IMR-90 (cell line): ENCODE measurements around the gene TGDS. TPM values are rescaled to one million over a fixed set of nuclear protein-coding genes. Genes with fewer than 3 reads are reported as not detected.

Source experiments
- ATAC-seq: fragments of 200-7000 bp; cut with Tn5 transposase; 2 replicates; pipeline ENCODE4 v1.9.1; 2020; ENCODE audit warnings: low read depth, mild to moderate bottlenecking, moderate library complexity
- BruUV-seq: library from RNA; stranded (reverse); fragments of 400-500 nt; replicated peaks from 2 replicates; lab custom pipeline; 2021; lab: Mats Ljungman, UMichigan
- CTCF ChIA-PET: fragments of 300-600 bp; formaldehyde crosslinking; extraction: SDS; loops from one replicate; lab custom pipeline; 2021; ENCODE audit warnings: antibody characterized with exemption; lab: Yijun Ruan, JAX
- POLR2A ChIA-PET: fragments of 300-600 bp; sonication (Branson Sonifier 250); formaldehyde crosslinking; loops from one replicate; lab custom pipeline; 2022; ENCODE audit warnings: antibody characterized with exemption; ENCODE audit not compliant: unreplicated experiment; lab: Charles Lee
- DNase-seq: peaks from one replicate; pipeline ENCODE4 v3.0.0; 2013
- H2AFZ ChIP-seq: replicated peaks from 2 replicates; pipeline ENCODE3; 2013; ENCODE audit warnings: low read length, mild to moderate bottlenecking; ENCODE audit not compliant: poor library complexity
- H2AK5ac ChIP-seq: 2 replicates; pipeline ENCODE4 v1.6.1; 2013; ENCODE audit warnings: low read depth, low read length, inconsistent platforms
- H2AK9ac ChIP-seq: replicated peaks from 2 replicates; pipeline ENCODE3; 2013; ENCODE audit warnings: mild to moderate bottlenecking, low read depth, low read length, moderate library complexity; ENCODE audit not compliant: poor library complexity
- H2BK120ac ChIP-seq: 2 replicates; pipeline ENCODE4 v1.6.1; 2013; ENCODE audit warnings: low read depth, low read length, inconsistent platforms
- H2BK15ac ChIP-seq: 3 replicates; pipeline ENCODE4 v1.6.1; 2013; ENCODE audit warnings: low read depth, low read length, inconsistent platforms
- H2BK20ac ChIP-seq: 2 replicates; pipeline ENCODE4 v1.6.1; 2013; ENCODE audit warnings: low read depth, mild to moderate bottlenecking, inconsistent platforms, low read length, moderate library complexity
- H2BK5ac ChIP-seq: 2 replicates; pipeline ENCODE4 v1.6.1; 2013; ENCODE audit warnings: mild to moderate bottlenecking, low read depth, low read length, inconsistent platforms; ENCODE audit not compliant: poor library complexity, severe bottlenecking
- H3K14ac ChIP-seq: replicated peaks from 2 replicates; pipeline ENCODE4 v1.6.1; 2013; ENCODE audit warnings: low read depth, low read length, inconsistent platforms
- H3K18ac ChIP-seq: 2 replicates; pipeline ENCODE4 v1.6.1; 2013; ENCODE audit warnings: low read depth, low read length, control low read depth
- H3K23ac ChIP-seq: 2 replicates; pipeline ENCODE4 v1.6.1; 2013; ENCODE audit warnings: low read depth, low read length, inconsistent platforms
- H3K27ac ChIP-seq: 2 replicates; pipeline ENCODE4 v1.5.1; 2013; ENCODE audit warnings: mild to moderate bottlenecking, control low read depth, low read length; ENCODE audit not compliant: insufficient read depth
- H3K27me3 ChIP-seq: 2 replicates; pipeline ENCODE4 v1.6.1; 2013; ENCODE audit warnings: low read length; ENCODE audit not compliant: control insufficient read depth, insufficient read depth
- H3K36me3 ChIP-seq: 2 replicates; pipeline ENCODE4 v1.6.1; 2013; ENCODE audit warnings: low read length, mixed read lengths; ENCODE audit not compliant: control insufficient read depth, insufficient read depth
- H3K4ac ChIP-seq: 2 replicates; pipeline ENCODE4 v1.6.1; 2013; ENCODE audit warnings: low read depth, low read length, inconsistent platforms
- H3K4me1 ChIP-seq: 2 replicates; pipeline ENCODE4 v1.6.1; 2013; ENCODE audit warnings: low read length, mixed read lengths; ENCODE audit not compliant: control insufficient read depth, insufficient read depth
- H3K4me2 ChIP-seq: 2 replicates; pipeline ENCODE4 v1.6.1; 2013; ENCODE audit warnings: low read depth, mild to moderate bottlenecking, control low read depth, low read length, moderate library complexity
- H3K4me3 ChIP-seq: 2 replicates; pipeline ENCODE4 v1.5.1; 2013; ENCODE audit warnings: low read depth, mild to moderate bottlenecking, control low read depth, low read length, moderate library complexity; ENCODE audit not compliant: insufficient read depth
- H3K56ac ChIP-seq: 2 replicates; pipeline ENCODE4 v1.6.1; 2013; ENCODE audit warnings: low read length, inconsistent platforms; ENCODE audit not compliant: insufficient read depth; ENCODE audit errors: extremely low read depth
- H3K79me1 ChIP-seq, 2 experiments: 2 replicates each; pipeline ENCODE4 v1.6.1; 2013; ENCODE audit warnings: low read length in 2 of 2, inconsistent platforms in 1 of 2, low read depth in 1 of 2
- H3K9ac ChIP-seq: 2 replicates; pipeline ENCODE4 v1.6.1; 2013; ENCODE audit warnings: low read depth, low read length, control low read depth
- H3K9me1 ChIP-seq: 2 replicates; pipeline ENCODE4 v1.6.1; 2013; ENCODE audit warnings: low read length, inconsistent platforms; ENCODE audit not compliant: insufficient read depth
- H3K9me3 ChIP-seq: 2 replicates; pipeline ENCODE4 v1.6.1; 2013; ENCODE audit warnings: low read length; ENCODE audit not compliant: control insufficient read depth, insufficient read depth
- H4K20me1 ChIP-seq: 2 replicates; pipeline ENCODE4 v1.6.1; 2013; ENCODE audit warnings: low read length, inconsistent platforms; ENCODE audit not compliant: insufficient read depth
- H4K5ac ChIP-seq: 2 replicates; pipeline ENCODE4 v1.6.1; 2013; ENCODE audit warnings: mild to moderate bottlenecking, low read depth, low read length, control low read depth
- H4K8ac ChIP-seq, 2 experiments: 2 replicates each; pipeline ENCODE4 v1.6.1; 2013; ENCODE audit warnings: low read depth in 2 of 2, low read length in 2 of 2, control low read depth in 1 of 2, inconsistent platforms in 1 of 2
- H4K91ac ChIP-seq: 2 replicates; pipeline ENCODE4 v1.6.1; 2013; ENCODE audit warnings: low read depth, low read length, inconsistent platforms; ENCODE audit not compliant: insufficient read depth
- CEBPB ChIP-seq: IDR thresholded peaks from 2 replicates; pipeline ENCODE4 v1.6.1; 2012; ENCODE audit warnings: low read depth, low read length, improper control_type of control experiment
- CHD1 ChIP-seq: IDR thresholded peaks from 2 replicates; pipeline ENCODE4 v1.6.1; 2012; ENCODE audit warnings: low read depth, low read length, improper control_type of control experiment
- CTCF ChIP-seq: conservative IDR thresholded peaks from 2 replicates; pipeline ENCODE4 v1.5.1; 2012; ENCODE audit warnings: mild to moderate bottlenecking, low read depth, low read length, improper control_type of control experiment
- MXI1 ChIP-seq: IDR thresholded peaks from 2 replicates; pipeline ENCODE4 v1.6.1; 2012; ENCODE audit warnings: low read depth, mild to moderate bottlenecking, low read length, moderate library complexity, borderline replicate concordance
- NFE2L2 ChIP-seq: fragments of 150-350 bp; IDR thresholded peaks from 2 replicates; pipeline ENCODE4 v1.6.1; 2016; ENCODE audit warnings: low read depth, mild to moderate bottlenecking, low read length
- RAD21 ChIP-seq: IDR thresholded peaks from 2 replicates; pipeline ENCODE4 v1.6.1; 2012; ENCODE audit warnings: low read length, improper control_type of control experiment
- WGBS, 2 experiments: methylation state at CpG; one replicate each; pipeline versions ENCODE4 v1.1.5 to v1.1.7; 2013; ENCODE audit warnings: missing lambda C conversion rate in 2 of 2; ENCODE audit not compliant: insufficient read length in 1 of 2; ENCODE audit errors: extremely low coverage in 2 of 2; 5-methylcytosine and 5-hydroxymethylcytosine counted together
- dilution Hi-C: fragments of 300-500 bp; cut with HindIII; formaldehyde crosslinking; loops from one replicate; pipeline ENCODE4 v1.14.3; 2018; ENCODE audit warnings: low sequenced_read_pairs; ENCODE audit not compliant: unreplicated experiment
- in situ Hi-C: fragments of 300-500 bp; cut with MboI; formaldehyde crosslinking; loops from 3 replicates; pipeline ENCODE4 v1.14.3; 2019; ENCODE audit warnings: low sequenced_read_pairs, inconsistent platforms, mixed read lengths
- intact Hi-C: fragments of 100-400 bp; cut with micrococcal nuclease; formaldehyde crosslinking; loops from 2 replicates; pipeline ENCODE4 v1.10.0; 2022
- polyA plus RNA-seq, 3 experiments: library from polyadenylated mRNA; depleted of rRNA; stranded (reverse); fragments of >200 nt; gene quantifications; 2 replicates each; pipeline ENCODE4 v1.2.3, GENCODE V29; 2012; ENCODE audit warnings: low replicate concordance in 1 of 3
- total RNA-seq: library from RNA; depleted of rRNA; stranded (reverse); fragments of >200 nt; gene quantifications from 2 replicates; pipeline ENCODE4 v1.2.3, GENCODE V29; 2012
- TF ChIP-seq, protein P1 (sequence below): fragments of 150-350 bp; IDR thresholded peaks from 2 replicates; pipeline ENCODE4 v1.6.1; 2016; ENCODE audit warnings: low read depth, mild to moderate bottlenecking, low read length, moderate library complexity, borderline replicate concordance

Gene TGDS
- total and polyA plus RNA-seq, 2 of the 4 experiments (the other 2 are of a cell fraction): 9.6 to 15.6 TPM

- no peak overlapping the region for H3K4ac ChIP-seq
- peaks cover 2% of the 10 kb centered on the region; the same call in 1 of the 2 replicates for H3K9me1 ChIP-seq
- no TSS peak for BruUV-seq
- 0 out of 2 replicates have a peak, but pooled peaks cover 3% of the 10 kb centered on the region for H4K20me1 ChIP-seq
- no peak overlapping the region for H2AK5ac ChIP-seq
- H3K79me1 ChIP-seq: peaks cover 11 to 36% of the 10 kb centered on the region in 2 experiments
- DNase-seq (no peak), ATAC-seq (no peak)
- dilution Hi-C loops: no loop called here
- no peak overlapping the region for H2BK20ac ChIP-seq
- H3K36me3 ChIP-seq: peaks cover 12% of the 10 kb centered on the region
- no peak overlapping the region for H4K5ac ChIP-seq
- H2AK9ac ChIP-seq: no peak overlapping the region
- no peak overlapping the region for H4K8ac ChIP-seq
- no peaks in the 10 kb centered on the region for H3K27me3 ChIP-seq
- no peak overlapping the region for H3K4me3 ChIP-seq
- ChIA-PET POLR2A (no interaction called here), CTCF (interaction anchor here (1.1 kb wide), 1 partner anchor 11 kb away, joined by 4 read pairs; no protein-coding TSS in a partner anchor)
- no peak overlapping the region for H4K91ac ChIP-seq
- H2AFZ ChIP-seq: no peak overlapping the region
- no peak overlapping the region for H3K23ac ChIP-seq
- in situ Hi-C loops: loop anchor here (25.0 kb wide), 1 partner anchor 1371 kb away; the partner anchor contains the start of gene GPC6
- no peak overlapping the region for H3K18ac ChIP-seq
- no peak overlapping the region for H2BK5ac ChIP-seq
- no peaks in the 10 kb centered on the region for H3K9me3 ChIP-seq
- no peak overlapping the region for H3K56ac ChIP-seq
- intact Hi-C loops: loop anchor here (10.0 kb wide), 1 partner anchor 1774 kb away; no protein-coding TSS in a partner anchor
- H3K4me2 ChIP-seq: no peak overlapping the region
- H2BK15ac ChIP-seq: no peak overlapping the region
- no peak overlapping the region for H3K9ac ChIP-seq
- no peak overlapping the region for H3K27ac ChIP-seq
- WGBS, 2 experiments: no CpG with 5 or more reads among the region's 1 CpG
- no peak overlapping the region for H2BK120ac ChIP-seq
- TF ChIP-seq, protein P1, sequence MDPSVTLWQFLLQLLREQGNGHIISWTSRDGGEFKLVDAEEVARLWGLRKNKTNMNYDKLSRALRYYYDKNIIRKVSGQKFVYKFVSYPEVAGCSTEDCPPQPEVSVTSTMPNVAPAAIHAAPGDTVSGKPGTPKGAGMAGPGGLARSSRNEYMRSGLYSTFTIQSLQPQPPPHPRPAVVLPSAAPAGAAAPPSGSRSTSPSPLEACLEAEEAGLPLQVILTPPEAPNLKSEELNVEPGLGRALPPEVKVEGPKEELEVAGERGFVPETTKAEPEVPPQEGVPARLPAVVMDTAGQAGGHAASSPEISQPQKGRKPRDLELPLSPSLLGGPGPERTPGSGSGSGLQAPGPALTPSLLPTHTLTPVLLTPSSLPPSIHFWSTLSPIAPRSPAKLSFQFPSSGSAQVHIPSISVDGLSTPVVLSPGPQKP: no peak
- TF ChIP-seq CEBPB (no peak), CTCF (no peak), NFE2L2 (no peak), CHD1 (no peak), MXI1 (no peak), RAD21 (no peak)
- H3K4me1 ChIP-seq: peaks cover 2% of the 10 kb centered on the region; the same call in 1 of the 2 replicates
- H3K14ac ChIP-seq: no peak overlapping the region
Observed at GRCh38 chr13:94608586-94608985, 12.6 kb upstream of the TGDS start.
